HG03103 (cell line): ENCODE results near the gene SH3RF1.

Experiments used
- ATAC-seq: cut with Tn5 transposase; IDR thresholded peaks from one replicate; pipeline ENCODE4 v1.9.1; 2021; ENCODE audit warnings: low read depth; ENCODE audit not compliant: unreplicated experiment

SH3RF1 gene

GRCh38 chr4:169167957-169168858, 102.5 kb downstream of the SH3RF1 start:
- ATAC-seq: peak; percentile 86

DNA sequence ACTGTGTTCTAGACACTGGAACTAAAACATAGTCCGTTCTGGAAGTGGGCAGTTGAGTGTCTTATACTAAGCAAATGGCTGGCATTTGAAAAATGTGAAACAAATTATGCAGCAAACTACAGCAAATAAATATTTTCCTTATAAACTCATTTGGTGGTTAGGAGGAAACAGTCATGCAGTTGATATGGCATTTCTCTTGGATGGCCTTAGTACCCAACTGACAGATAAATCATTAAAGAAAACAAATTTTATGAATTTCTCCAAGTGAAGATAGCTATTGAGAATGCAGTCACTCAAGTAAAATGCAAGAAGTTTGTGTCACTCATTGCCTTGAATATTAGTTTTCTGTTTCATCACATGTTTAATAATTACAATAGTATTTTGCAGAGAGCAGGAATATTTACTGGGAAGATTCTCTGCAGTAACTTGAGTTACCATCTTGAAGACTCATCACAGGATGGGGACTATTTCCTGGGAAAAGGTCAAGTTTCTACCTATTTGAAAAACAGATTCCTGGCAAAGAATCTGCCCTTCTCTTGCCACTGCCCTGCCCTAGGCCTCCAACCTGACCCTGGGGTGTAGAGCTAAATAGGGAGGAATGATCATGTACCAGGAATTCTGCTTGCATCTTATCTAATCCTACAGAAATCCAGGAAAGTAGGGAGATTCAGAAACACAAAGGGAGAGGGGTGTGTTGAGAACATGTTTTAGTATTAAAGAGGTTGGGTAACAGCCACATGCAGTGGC, 105.9 kb downstream of the SH3RF1 start:
- no peak for ATAC-seq

DNA sequence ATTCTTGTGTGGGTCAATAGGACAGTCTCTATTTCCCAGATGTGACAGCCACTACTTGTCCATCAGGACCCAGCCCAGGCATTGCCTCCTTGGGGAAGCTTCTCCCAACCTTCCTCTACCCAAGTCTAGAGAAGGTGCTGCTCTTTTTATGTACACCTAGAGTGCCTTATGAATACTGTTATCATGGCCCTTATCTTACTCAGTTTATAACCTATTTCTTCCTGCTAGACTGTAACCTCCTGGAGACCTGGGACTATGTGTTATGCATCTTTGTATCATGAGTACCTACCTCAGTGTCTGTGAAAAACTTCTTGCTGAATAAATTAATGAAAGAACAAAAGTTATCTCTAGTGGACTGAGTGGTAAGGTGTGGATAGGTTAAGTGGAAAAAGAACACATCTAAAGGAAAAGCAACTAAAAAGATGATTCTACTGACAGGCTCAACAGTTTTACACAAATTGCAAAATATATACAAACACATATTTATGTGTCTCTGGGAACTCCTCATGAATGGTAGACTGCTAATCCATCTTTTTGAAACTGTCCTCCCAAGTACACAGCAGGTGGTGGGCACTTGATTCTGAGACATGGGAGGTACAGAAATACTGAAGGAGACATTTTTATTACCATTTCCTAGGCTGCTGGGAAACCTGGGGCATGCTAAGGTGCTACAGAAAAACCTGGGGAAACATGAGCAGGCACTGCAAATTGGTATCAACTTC, 106.6 kb downstream of the SH3RF1 start:
- no peak for ATAC-seq

GRCh38 chr4:169163495-169163894, 107.3 kb downstream of the SH3RF1 start:
- ATAC-seq: no peak

GRCh38 chr4:169160825-169161224, 109.9 kb downstream of the SH3RF1 start:
- ATAC-seq: no peak

GRCh38 chr4:169159624-169160171, 111.1 kb downstream of the SH3RF1 start:
- ATAC-seq: no peak

GRCh38 chr4:169158861-169159260, 111.9 kb downstream of the SH3RF1 start:
- no peak for ATAC-seq

DNA sequence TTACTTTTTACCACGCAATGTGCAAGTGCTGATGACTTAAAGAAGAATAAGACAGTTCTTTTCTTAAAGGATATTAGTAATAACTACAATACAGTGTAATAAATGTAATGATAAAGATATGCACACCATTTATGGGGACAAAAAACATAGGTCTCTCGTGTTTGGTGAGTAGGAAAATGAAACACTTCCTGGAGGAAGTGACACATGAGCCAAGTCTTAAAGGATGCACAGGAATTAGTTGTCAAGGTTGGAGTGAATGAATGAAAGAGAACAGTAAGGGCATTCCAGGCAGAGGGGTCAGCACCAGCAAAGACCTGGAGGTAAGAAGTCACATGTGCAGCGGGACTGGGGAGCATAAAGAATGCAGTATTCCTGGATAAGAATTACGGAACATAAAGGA, 112.7 kb downstream of the SH3RF1 start:
- ATAC-seq: no peak

GRCh38 chr4:169156392-169156791, 114.4 kb downstream of the SH3RF1 start:
- ATAC-seq: no peak

DNA sequence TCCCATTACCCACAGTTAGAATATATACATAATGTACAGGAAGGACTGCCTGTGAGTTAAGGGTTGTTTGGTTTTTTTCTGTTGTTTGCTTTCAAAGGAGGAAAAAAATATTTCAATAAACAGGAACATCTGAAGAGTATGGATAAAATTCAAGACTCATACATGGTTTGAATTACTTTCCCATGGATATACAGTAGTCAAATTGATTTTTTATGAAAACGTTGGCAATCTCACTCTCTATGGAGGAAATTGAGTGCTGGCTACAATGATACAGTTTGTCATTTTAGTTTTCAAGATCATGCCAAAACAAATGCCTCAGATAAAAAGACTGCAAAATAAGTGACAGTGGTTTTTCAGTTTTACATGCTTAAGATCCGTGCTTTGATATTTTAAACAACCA, 116.6 kb downstream of the SH3RF1 start:
- no peak for ATAC-seq

GRCh38 chr4:169153481-169154087, 117.2 kb downstream of the SH3RF1 start:
- no peak for ATAC-seq

- no peak for ATAC-seq
These were observed 117.9 kb downstream of the SH3RF1 start for GRCh38 chr4:169152899-169153298.

DNA sequence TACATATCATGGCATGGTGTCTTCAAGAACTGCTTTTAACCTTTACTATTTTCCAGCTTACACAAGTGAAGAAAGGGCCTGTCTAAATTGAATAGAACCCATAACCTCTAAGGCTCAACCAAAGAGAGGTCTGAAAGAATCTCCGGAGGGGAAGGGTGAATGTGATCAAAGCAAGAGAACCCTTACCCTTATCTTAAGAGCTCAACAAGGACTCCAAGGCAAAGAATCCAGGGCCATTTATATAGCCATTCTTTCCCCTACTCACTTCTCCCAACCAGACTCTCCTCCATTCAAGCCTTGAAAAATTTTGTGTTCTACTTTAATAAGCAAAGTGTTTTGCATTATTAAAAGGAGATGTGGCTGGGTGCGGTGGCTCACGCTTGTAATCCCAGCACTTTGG, 118.7 kb downstream of the SH3RF1 start:
- ATAC-seq: no peak

- ATAC-seq: no peak
These were observed 119.1 kb downstream of the SH3RF1 start for GRCh38 chr4:169151671-169152070.

- ATAC-seq: no peak
These were observed 120.0 kb downstream of the SH3RF1 start for GRCh38 chr4:169150806-169151205.

DNA sequence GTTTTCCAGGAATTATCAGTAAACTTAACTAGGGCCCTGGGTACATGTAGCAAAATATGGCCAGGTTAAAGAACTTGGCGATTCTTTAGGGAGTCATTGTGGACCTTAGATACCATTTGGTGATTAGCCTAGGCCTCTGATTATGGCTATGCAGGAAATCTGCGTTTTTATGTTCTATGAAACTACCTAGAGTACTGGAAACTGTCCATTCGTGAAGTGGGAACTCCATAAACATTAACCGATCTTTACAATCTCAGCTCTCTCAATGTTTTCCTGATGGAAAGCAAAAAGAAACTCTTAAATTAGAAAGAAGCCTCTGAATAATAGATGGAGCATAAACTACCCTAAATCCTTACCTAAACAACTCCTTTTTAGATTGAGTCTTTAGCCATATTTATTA, 121.9 kb downstream of the SH3RF1 start:
- ATAC-seq: no peak

GRCh38 chr4:169147191-169147590, 123.6 kb downstream of the SH3RF1 start:
- no peak for ATAC-seq

DNA sequence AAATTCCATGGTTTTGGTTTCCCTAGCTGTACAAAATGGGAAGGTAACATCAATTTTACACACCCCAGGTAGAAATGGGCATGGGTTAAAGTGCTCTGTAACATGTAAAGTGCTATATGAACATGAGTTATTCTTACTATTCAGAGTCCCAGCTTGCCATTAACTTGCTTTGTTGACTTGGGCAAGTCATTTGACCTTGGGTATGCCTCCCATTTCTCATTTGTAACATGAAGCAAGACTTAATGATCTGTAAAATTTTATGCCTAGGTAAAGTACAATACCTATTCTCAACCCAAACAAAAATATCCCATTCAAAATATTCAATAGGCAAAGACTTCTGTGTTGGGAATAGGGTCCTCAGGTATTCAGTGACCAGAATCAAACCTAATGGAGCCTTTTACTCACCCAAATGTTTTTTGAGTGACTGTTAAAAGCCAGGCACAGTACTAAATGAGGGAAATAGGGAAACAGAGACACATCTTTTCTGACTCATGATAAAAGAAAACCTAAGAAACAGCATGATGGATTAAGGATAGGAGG, 126.6 kb downstream of the SH3RF1 start:
- no peak for ATAC-seq

DNA sequence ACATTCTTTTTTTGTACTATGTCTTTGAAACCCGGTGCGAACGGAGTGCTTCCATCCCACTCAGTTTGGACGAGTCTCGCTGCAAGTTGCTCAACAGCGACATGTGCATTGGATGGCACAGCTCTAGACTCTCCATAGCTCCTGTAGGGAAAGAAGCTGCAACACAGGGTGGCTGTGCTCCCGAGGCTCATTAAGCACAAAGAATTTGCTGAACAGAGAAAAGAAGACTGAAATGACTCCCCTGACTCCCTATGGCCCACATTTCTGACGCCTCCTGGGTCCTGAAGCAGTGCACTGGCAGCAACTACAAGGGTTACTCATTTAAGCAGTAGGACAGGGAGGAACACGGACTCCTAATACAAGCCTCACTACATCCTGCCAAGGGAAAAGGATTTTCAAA, 127.4 kb downstream of the SH3RF1 start:
- ATAC-seq: no peak

DNA sequence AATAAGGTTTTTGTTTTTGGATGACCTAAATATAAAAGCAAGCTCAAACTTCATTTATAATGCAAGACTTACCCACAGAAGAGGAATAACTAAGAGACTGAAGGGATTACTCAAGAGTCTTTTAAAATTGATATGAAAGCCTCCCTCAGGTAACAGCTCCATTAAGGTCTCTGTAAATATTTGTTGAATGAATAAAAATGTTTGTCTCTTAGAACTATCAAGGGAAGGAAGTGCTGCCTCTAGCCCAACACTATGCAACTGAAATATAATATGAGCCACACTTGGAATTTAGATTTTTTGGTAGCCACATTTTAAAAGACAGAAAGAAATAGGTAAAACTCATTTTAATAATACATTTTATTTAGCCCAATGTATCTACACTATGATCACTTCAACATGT, 127.8 kb downstream of the SH3RF1 start:
- no peak for ATAC-seq
